PC-9 (cell line): ENCODE data around the gene ATXN1. TPM values are rescaled to one million over a fixed set of nuclear protein-coding genes. Genes with fewer than 3 reads are reported as not detected.

Source experiments
- BruUV-seq: library from RNA; stranded (reverse); fragments of 400-500 nt; replicated peaks from 2 replicates; lab custom pipeline; 2021; lab: Mats Ljungman, UMichigan
- CTCF ChIA-PET: fragments of 300-600 bp; sonication (Branson Sonifier 250); formaldehyde crosslinking; loops from one replicate; lab custom pipeline; 2022; ENCODE audit warnings: antibody characterized with exemption; lab: Charles Lee
- POLR2A ChIA-PET: fragments of 300-600 bp; sonication (Branson Sonifier 250); formaldehyde crosslinking; loops from one replicate; lab custom pipeline; 2022; ENCODE audit warnings: antibody characterized with exemption; ENCODE audit not compliant: unreplicated experiment; lab: Charles Lee
- DNase-seq, 2 experiments: peaks; one replicate each; pipeline versions ENCODE4 v3.0.0 to v3.0.0-alpha.2; 2015 to 2022; ENCODE audit warnings: mixed read lengths in 1 of 2
- H2AFZ ChIP-seq: fragments of 200-600 bp; sonication (generic); 2 replicates; pipeline ENCODE4 v1.8.1; 2017; ENCODE audit warnings: antibody characterized with exemption
- H3F3A ChIP-seq: fragments of 200-600 bp; sonication (generic); 2 replicates; pipeline ENCODE4 v1.8.1; 2017; ENCODE audit warnings: antibody characterized with exemption, mild to moderate bottlenecking, low read depth; ENCODE audit not compliant: insufficient read depth
- H3K27ac ChIP-seq: fragments of 200-600 bp; sonication (generic); 2 replicates; pipeline ENCODE4 v1.6.1; 2016; ENCODE audit warnings: mixed run types
- H3K27me3 ChIP-seq: fragments of 200-600 bp; sonication (generic); 2 replicates; pipeline ENCODE4 v1.6.1; 2016; ENCODE audit warnings: low read depth, mixed run types; ENCODE audit not compliant: insufficient read depth
- H3K36me3 ChIP-seq: fragments of 200-600 bp; sonication (generic); 2 replicates; pipeline ENCODE4 v1.6.1; 2016; ENCODE audit warnings: low read depth, mixed run types
- H3K4me1 ChIP-seq: fragments of 200-600 bp; sonication (generic); replicated peaks from 2 replicates; pipeline ENCODE4 v1.6.1; 2016; ENCODE audit warnings: mixed run types; ENCODE audit not compliant: insufficient read depth
- H3K4me2 ChIP-seq: fragments of 200-600 bp; sonication (generic); 2 replicates; pipeline ENCODE4 v1.6.1; 2017; ENCODE audit warnings: mixed run types
- H3K4me3 ChIP-seq: fragments of 200-600 bp; sonication (generic); 2 replicates; pipeline ENCODE4 v1.6.1; 2016; ENCODE audit warnings: mixed run types
- H3K79me2 ChIP-seq: fragments of 200-600 bp; sonication (generic); 2 replicates; pipeline ENCODE4 v1.6.1; 2017; ENCODE audit warnings: low read depth, mixed run types
- H3K9me2 ChIP-seq: fragments of 200-600 bp; sonication (generic); 2 replicates; pipeline ENCODE4 v1.8.1; 2017; ENCODE audit warnings: mild to moderate bottlenecking; ENCODE audit not compliant: insufficient read depth
- H3K9me3 ChIP-seq: fragments of 200-600 bp; sonication (generic); 2 replicates; pipeline ENCODE4 v1.8.1; 2016; ENCODE audit warnings: low read depth; ENCODE audit not compliant: insufficient read depth
- H4K20me1 ChIP-seq: fragments of 200-600 bp; sonication (generic); 2 replicates; pipeline ENCODE4 v1.8.1; 2017; ENCODE audit not compliant: insufficient read depth
- EZH2 ChIP-seq: fragments of 200-600 bp; sonication (generic); IDR thresholded peaks from 2 replicates; pipeline ENCODE4 v1.8.0; 2017; ENCODE audit warnings: antibody characterized with exemption, low read depth
- intact Hi-C: fragments of 100-400 bp; cut with micrococcal nuclease; formaldehyde crosslinking; loops from one replicate; pipeline ENCODE4 v1.10.0; 2022; ENCODE audit not compliant: unreplicated experiment
- total RNA-seq: library from RNA; stranded (reverse); gene quantifications from 2 replicates; pipeline ENCODE4 v1.2.3, GENCODE V29; 2021
- TF ChIP-seq, protein P1 (sequence below): fragments of 200-600 bp; sonication (generic); conservative IDR thresholded peaks from 2 replicates; pipeline ENCODE4 v1.6.1; 2017; ENCODE audit warnings: mixed run types, antibody characterized with exemption, mild to moderate bottlenecking, moderate library complexity

Gene ATXN1
- total RNA-seq, 1 experiment from 2014 or later = 42.7 TPM

DNA sequence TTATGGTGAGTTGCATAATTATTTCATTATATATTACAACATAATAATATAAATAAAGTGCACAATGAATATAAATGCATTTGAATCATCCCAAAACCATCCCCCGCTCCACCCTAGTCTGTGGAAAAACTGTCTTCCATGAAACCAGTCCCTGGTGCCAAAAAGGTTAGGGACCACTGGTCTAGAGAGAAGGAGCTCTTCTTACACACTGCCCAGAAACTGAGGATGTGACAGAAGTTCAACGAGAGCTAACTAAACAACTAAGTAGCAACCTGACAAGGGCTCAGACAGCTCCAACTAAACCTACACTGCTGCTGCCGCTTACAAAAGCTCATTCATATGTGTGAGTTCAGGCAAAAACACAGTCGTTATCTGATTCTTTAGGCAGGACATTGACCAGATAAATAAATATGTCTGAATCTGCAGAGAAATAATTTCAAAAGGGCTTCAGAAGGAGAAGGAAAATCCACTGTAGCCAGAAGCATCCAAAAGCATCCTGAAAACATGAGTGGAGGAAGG is 125.9 kb downstream of the ATXN1 start:
- Histone ChIP-seq H3K27me3 (no peaks in the 10 kb centered on the region), H3F3A (peaks cover 15% of the 10 kb centered on the region; the same call in 1 of the 2 replicates), H3K9me3 (no peaks in the 10 kb centered on the region), H4K20me1 (no peaks in the 10 kb centered on the region), H2AFZ (no peak overlapping the region), H3K9me2 (no peaks in the 10 kb centered on the region), H3K4me3 (no peak overlapping the region), H3K79me2 (peaks cover 4% of the 10 kb centered on the region; the same call in 1 of the 2 replicates), H3K27ac (peak overlapping the region; percentile 74), H3K36me3 (no peaks in the 10 kb centered on the region), H3K4me2 (peak overlapping the region; percentile 27), H3K4me1 (peaks cover 32% of the 10 kb centered on the region)
- intact Hi-C loops = no loop called here
- TF ChIP-seq, protein P1, sequence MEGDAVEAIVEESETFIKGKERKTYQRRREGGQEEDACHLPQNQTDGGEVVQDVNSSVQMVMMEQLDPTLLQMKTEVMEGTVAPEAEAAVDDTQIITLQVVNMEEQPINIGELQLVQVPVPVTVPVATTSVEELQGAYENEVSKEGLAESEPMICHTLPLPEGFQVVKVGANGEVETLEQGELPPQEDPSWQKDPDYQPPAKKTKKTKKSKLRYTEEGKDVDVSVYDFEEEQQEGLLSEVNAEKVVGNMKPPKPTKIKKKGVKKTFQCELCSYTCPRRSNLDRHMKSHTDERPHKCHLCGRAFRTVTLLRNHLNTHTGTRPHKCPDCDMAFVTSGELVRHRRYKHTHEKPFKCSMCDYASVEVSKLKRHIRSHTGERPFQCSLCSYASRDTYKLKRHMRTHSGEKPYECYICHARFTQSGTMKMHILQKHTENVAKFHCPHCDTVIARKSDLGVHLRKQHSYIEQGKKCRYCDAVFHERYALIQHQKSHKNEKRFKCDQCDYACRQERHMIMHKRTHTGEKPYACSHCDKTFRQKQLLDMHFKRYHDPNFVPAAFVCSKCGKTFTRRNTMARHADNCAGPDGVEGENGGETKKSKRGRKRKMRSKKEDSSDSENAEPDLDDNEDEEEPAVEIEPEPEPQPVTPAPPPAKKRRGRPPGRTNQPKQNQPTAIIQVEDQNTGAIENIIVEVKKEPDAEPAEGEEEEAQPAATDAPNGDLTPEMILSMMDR = no peak
- TF ChIP-seq EZH2 = no peak
- POLR2A ChIA-PET = interaction anchor here (0.7 kb wide), 2 partner anchors 50 to 103 kb away, joined by 3 read pairs; no protein-coding TSS in a partner anchor
- BruUV-seq = no TSS peak
- CTCF ChIA-PET = interaction anchor here (0.8 to 1.1 kb wide), 2 partner anchors 13 to 56 kb away, joined by 3 read pairs; no protein-coding TSS in a partner anchor
- DNase-seq = no peak

DNA sequence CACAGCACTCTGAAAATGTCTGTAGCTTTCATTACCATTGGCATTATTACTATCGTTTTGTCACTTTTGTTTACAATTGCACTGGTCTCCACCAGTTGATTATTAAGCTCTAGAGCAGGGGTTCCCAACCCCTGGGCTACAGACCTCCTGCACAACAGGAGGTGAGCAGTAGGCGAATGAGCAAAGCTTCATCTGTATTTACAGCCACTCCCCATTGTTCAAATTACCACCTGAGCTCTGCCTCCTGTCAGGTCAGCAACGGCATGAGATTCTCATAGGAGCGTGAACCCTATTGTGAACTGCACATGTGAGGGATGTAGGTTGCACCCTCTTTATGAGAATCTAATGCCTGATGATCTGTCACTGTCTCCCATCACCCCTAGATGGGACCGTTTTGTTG is 126.4 kb downstream of the ATXN1 start:
- Histone ChIP-seq H3K4me1 (peaks cover 34% of the 10 kb centered on the region), H3K79me2 (peaks cover 4% of the 10 kb centered on the region; the same call in 1 of the 2 replicates), H3K36me3 (no peaks in the 10 kb centered on the region), H3K4me2 (no peak overlapping the region), H3F3A (peaks cover 15% of the 10 kb centered on the region; the same call in 1 of the 2 replicates), H3K9me2 (no peaks in the 10 kb centered on the region), H4K20me1 (no peaks in the 10 kb centered on the region), H3K4me3 (no peak overlapping the region), H3K9me3 (no peaks in the 10 kb centered on the region), H2AFZ (no peak overlapping the region), H3K27me3 (no peaks in the 10 kb centered on the region), H3K27ac (no peak overlapping the region)
- CTCF ChIA-PET = no interaction called here
- intact Hi-C loops = no loop called here
- TF ChIP-seq EZH2 = no peak
- TF ChIP-seq, protein P1 = no peak
- no TSS peak for BruUV-seq
- POLR2A ChIA-PET = interaction anchor here (0.7 kb wide), 2 partner anchors 50 to 102 kb away, joined by 3 read pairs; no protein-coding TSS in a partner anchor
- DNase-seq = no peak

DNA sequence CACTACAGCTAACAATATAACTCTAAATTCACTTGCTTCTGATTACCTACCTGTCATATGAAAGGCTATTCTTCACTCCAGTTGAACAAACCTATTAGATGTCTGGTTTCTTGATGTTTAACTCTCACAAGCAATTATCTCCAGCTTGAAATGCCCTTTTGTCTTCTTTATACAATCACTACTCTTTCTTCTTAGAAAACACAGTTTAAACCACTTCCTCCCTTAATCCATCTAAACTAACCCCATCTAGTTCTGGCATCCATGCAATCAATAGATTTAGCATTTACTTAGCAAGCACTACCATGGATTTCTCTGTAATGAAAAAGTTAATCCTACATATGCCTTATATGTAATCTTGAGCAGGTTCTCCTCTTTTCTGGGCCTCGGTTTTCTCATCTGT is 127.3 kb downstream of the ATXN1 start:
- CTCF ChIA-PET = interaction anchor here (0.6 kb wide), 1 partner anchor 272 kb away, joined by 4 read pairs; no protein-coding TSS in a partner anchor
- Histone ChIP-seq H3K9me3 (no peaks in the 10 kb centered on the region), H3K4me3 (no peak overlapping the region), H3K27ac (no peak overlapping the region), H2AFZ (no peak overlapping the region), H3K79me2 (peaks cover 4% of the 10 kb centered on the region; the same call in 1 of the 2 replicates), H3F3A (peaks cover 10% of the 10 kb centered on the region; the same call in 1 of the 2 replicates), H3K4me1 (peaks cover 28% of the 10 kb centered on the region), H3K4me2 (no peak overlapping the region), H3K27me3 (no peaks in the 10 kb centered on the region), H3K36me3 (no peaks in the 10 kb centered on the region; the same call in 1 of the 2 replicates), H4K20me1 (no peaks in the 10 kb centered on the region), H3K9me2 (no peaks in the 10 kb centered on the region)
- intact Hi-C loops = no loop called here
- DNase-seq = no peak
- TF ChIP-seq, protein P1 = no peak
- TF ChIP-seq EZH2 = no peak
- POLR2A ChIA-PET = no interaction called here
- no TSS peak for BruUV-seq
